Dermis microvascular lymphatic vessel endothelial cell (primary cell): ENCODE results near the gene ZNF25. TPM values are rescaled to one million over a fixed set of nuclear protein-coding genes. Genes with fewer than 3 reads are reported as not detected.
A peak's percentile ranks its signal among the peaks of the same experiment; 100 is the strongest.
"Not testable (repeated sequence)": the region's sequence is repeated elsewhere in the genome, so short reads cannot be mapped to it uniquely, and the experiment has no call there.

Experiments
- DNase-seq, 2 donors: peaks; one replicate each; pipeline versions ENCODE4 v3.0.0 to v3.0.0-alpha.2; 2010; ENCODE audit warnings: low read depth in 2 of 2
- total RNA-seq: library from RNA; depleted of rRNA; stranded (reverse); fragments of >200 nt; gene quantifications from 2 replicates; pipeline ENCODE4 v1.2.1, GENCODE V29; 2014

The ZNF25 gene
- 3.6 and 5.2 TPM in 2 replicates for total RNA-seq

GRCh38 chr10:37976091-37976879 lies at the start of gene ZNF25:
Gene ZNF25, minus strand, starts transcription at chr10:37976647. Its CDS starts 4,925 bp downstream, at chr10:37971722.
- DNase-seq = peak; percentile 98 to 99

- no peak for DNase-seq
These were observed 48.8 kb upstream of the ZNF25 start for GRCh38 chr10:38025283-38025682.

GRCh38 chr10:38019124-38019523 lies 42.7 kb upstream of the ZNF25 start:
- not testable (repeated sequence) for DNase-seq

- DNase-seq = no peak
These were observed 39.9 kb upstream of the ZNF25 start for GRCh38 chr10:38016354-38016753.

- DNase-seq = peak; percentile 93 to 96
These were observed 33.9 kb upstream of the ZNF25 start, which contains the start of gene ZNF33A for GRCh38 chr10:38010119-38010903. Gene ZNF33A, plus strand, starts transcription at chr10:38010675. Its CDS starts 1,667 bp downstream, at chr10:38012342.

- DNase-seq = no peak
These were observed 31.5 kb upstream of the ZNF25 start for GRCh38 chr10:38007991-38008390.

GRCh38 chr10:38007551-38007950 lies 31.1 kb upstream of the ZNF25 start:
- no peak for DNase-seq

GRCh38 chr10:38003588-38003987 lies 27.1 kb upstream of the ZNF25 start:
- no peak for DNase-seq

- no peak for DNase-seq
These were observed 26.6 kb upstream of the ZNF25 start for GRCh38 chr10:38003026-38003425.

- DNase-seq = not testable (repeated sequence)
These were observed 24.0 kb upstream of the ZNF25 start for GRCh38 chr10:38000474-38000873.

GRCh38 chr10:37998920-37999319 lies 22.5 kb upstream of the ZNF25 start:
- not testable (repeated sequence) for DNase-seq

GRCh38 chr10:37992083-37992482 lies 15.6 kb upstream of the ZNF25 start:
- no peak for DNase-seq

- no peak for DNase-seq
These were observed 15.2 kb upstream of the ZNF25 start for GRCh38 chr10:37991655-37992054.

GRCh38 chr10:37976880-37977203 lies 395 bp upstream of the ZNF25 start:
- DNase-seq = no peak

GRCh38 chr10:37975401-37975991 lies 951 bp downstream of the ZNF25 start:
- DNase-seq = peak in 1 of 2 donors; percentile 2

GRCh38 chr10:37972396-37972795 lies 4.1 kb downstream of the ZNF25 start:
- DNase-seq = no peak

- no peak for DNase-seq
These were observed 11.4 kb downstream of the ZNF25 start for GRCh38 chr10:37965006-37965405.

- no peak for DNase-seq
These were observed 15.8 kb downstream of the ZNF25 start for GRCh38 chr10:37960591-37961137.

GRCh38 chr10:37957841-37958240 lies 18.6 kb downstream of the ZNF25 start:
- DNase-seq = no peak

GRCh38 chr10:37952926-37953325 lies 23.5 kb downstream of the ZNF25 start:
- no peak for DNase-seq

GRCh38 chr10:37952043-37952755 lies 24.2 kb downstream of the ZNF25 start:
- DNase-seq = no peak
